Motor neuron (in vitro differentiated cells): ENCODE results near the gene ZBTB7C. TPM values are rescaled to one million over a fixed set of nuclear protein-coding genes. Genes with fewer than 3 reads are reported as not detected.
A peak's percentile ranks its signal among the peaks of the same experiment; 100 is the strongest.

Source experiments
- ATAC-seq, 8 experiments: fragments of 200-7000 bp; cut with Tn5 transposase; replicated peaks in 6 of 8; 2 replicates each; pipeline ENCODE4 v1.8.0; 2021; ENCODE audit warnings: mild to moderate bottlenecking in 8 of 8, moderate library complexity in 8 of 8
- H3K27ac ChIP-seq, 2 donors: fragments of 250-450 bp; sonication (Bioruptor Pico); 2 replicates each; pipeline ENCODE4 v1.9.0; 2021; ENCODE audit warnings: antibody characterized with exemption in 2 of 2, mild to moderate bottlenecking in 2 of 2, moderate library complexity in 1 of 2
- H3K4me1 ChIP-seq, 2 donors: fragments of 250-450 bp; sonication (Bioruptor Pico); replicated peaks in 1 of 2; 2 replicates each; pipeline ENCODE4 v1.6.1; 2021; ENCODE audit warnings: antibody characterized with exemption in 2 of 2, mild to moderate bottlenecking in 2 of 2, moderate library complexity in 1 of 2
- H3K4me3 ChIP-seq, 5 donors: fragments of 250-450 bp; sonication (Bioruptor Pico); 2 replicates each; pipeline ENCODE4 v1.9.0; 2021; ENCODE audit warnings: antibody characterized with exemption in 5 of 5, mild to moderate bottlenecking in 5 of 5, moderate library complexity in 4 of 5
- WGBS, 10 experiments: fragments of 450-650 bp; shearing (Covaris generic); methylation state at CpG; one replicate each; pipeline ENCODE4 v1.0.0; 2022; 5-methylcytosine and 5-hydroxymethylcytosine counted together
- in situ Hi-C, 9 experiments: fragments of 400-800 bp; cut with MboI; loops; one replicate each; pipeline ENCODE4 v1.15.0; 2021; ENCODE audit warnings: low sequenced_read_pairs in 9 of 9, low pct_unique_long_range_greater_than_20kb in 2 of 9; ENCODE audit not compliant: unreplicated experiment in 9 of 9
- total RNA-seq, 8 experiments: library from RNA; unstranded; fragments of 300-600 nt; gene quantifications; 2 replicates each; pipeline versions ENCODE4 v1.2.3 to v1.2.4, GENCODE V29; 2022

The ZBTB7C gene
- total RNA-seq, 8 experiments from 2014 or later: 0.36 to 11.2 (median 3.8) TPM

DNA sequence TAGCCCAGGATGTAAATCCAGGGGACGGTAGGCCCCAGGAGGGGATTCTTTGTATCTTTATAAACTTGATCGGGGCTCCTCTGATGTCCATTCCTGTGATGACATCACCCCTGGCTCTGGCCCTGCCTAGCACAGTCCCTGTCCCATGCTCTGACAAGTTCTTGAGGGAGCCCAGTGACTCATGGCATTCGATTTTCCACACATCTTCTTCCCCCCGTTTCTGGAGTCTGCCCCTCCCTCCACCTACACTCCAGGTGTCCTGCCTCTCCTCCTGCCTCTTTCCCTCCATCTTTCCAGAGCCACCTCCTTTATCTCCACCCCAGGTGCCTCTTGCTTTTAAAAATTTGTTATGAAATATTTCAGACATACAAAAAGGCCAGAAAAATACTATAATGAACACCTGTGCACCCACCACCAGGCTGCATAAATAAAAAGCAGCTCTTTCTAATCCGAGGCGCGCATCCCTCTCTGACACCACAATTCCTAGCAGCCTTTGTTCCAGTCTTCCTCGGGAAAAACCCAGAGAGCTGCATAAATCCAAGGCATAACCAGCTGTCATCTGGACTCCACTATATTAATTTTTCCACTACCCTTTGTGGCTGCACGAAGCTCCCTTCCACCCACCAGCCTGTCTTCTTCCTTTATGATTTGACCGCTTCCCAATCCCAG lies 207.7 kb downstream of the ZBTB7C start:
- peak overlapping the region in 1 of 2 donors; percentile 68 for H3K27ac ChIP-seq
- peak in 6 of 8 experiments; percentile 29 to 87 (median 83) for ATAC-seq
- H3K4me3 ChIP-seq: no peak overlapping the region
- H3K4me1 ChIP-seq: peaks cover 5 to 15% of the 10 kb centered on the region in 2 donors
- in situ Hi-C loops: loop anchor here in 1 of 9 experiments (25.0 kb wide), 2 partner anchors 164 to 236 kb away; no protein-coding TSS in a partner anchor
- 14 to 70% (median 56%) methylated on average over 1 to 6 of the region's 10 CpGs; no CpG with 5 or more reads in 2 of the 10 experiments for WGBS, 10 experiments

DNA sequence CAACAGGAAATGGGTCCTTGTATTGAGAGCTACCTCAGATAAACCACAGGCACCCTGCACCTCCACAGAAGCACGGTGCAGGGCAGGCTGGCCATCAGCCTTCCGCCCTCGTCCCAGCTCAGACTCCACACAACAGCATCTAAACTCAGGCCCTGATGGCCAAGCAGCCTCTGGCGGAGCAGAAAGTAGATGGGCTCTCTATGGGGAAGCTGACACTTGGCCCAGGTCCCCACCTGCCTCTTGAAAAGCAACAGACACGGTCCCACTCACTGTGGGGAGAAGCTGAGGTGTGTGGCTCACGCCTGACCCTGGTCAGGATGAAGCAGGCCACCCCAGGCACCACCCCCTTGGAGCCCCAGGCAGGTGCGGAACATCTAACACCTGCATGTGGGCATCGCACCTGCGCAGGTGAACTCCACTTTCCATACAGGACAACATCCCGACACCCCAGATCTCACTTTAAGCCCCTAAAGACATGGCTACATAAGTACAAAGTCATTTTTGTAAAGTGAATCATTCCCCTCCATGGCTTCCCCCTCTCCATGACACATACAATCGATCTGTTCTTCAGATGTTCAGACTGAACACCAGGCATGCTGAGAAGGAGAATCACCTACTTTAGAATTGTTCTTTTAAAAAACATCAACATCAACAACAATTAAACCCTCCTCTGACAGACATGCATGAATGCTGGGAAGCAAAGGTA lies 208.4 kb downstream of the ZBTB7C start:
- WGBS, 10 experiments: 0 to 92% (median 72%) methylated on average over 1 to 6 of the region's 11 CpGs; no CpG with 5 or more reads in 2 of the 10 experiments
- Histone ChIP-seq H3K27ac (no peak overlapping the region), H3K4me1 (peaks cover 5 to 15% of the 10 kb centered on the region in 2 donors), H3K4me3 (no peak overlapping the region)
- in situ Hi-C loops: loop anchor here in 1 of 9 experiments (25.0 kb wide), 2 partner anchors 163 to 237 kb away; no protein-coding TSS in a partner anchor
- peak in 5 of 8 experiments; percentile 18 to 47 (median 31) for ATAC-seq

DNA sequence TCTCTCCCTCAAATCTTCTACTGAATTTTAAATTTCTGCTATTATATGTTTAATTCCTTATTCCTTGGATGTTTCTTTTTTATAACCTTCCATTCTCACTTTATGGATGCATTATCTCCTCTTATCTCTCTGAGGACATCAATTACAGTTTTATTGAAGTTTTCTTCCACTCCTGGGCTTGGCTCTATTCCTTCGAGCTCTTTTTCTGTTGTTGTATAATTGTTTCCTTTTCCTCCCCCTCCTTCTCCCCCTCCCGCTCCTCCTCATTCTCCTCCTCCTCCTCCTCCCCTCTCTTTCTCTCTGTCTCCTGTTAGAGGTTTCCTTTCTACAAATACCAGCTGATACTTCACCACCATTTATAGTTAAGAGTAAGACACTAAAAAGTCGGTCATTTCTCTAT lies 209.8 kb downstream of the ZBTB7C start:
- WGBS, 10 experiments: 0 to 100% (median 31%) methylated on average over 1 to 2 of the region's 3 CpGs; no CpG with 5 or more reads in 4 of the 10 experiments
- no peak overlapping the region for H3K4me3 ChIP-seq

DNA sequence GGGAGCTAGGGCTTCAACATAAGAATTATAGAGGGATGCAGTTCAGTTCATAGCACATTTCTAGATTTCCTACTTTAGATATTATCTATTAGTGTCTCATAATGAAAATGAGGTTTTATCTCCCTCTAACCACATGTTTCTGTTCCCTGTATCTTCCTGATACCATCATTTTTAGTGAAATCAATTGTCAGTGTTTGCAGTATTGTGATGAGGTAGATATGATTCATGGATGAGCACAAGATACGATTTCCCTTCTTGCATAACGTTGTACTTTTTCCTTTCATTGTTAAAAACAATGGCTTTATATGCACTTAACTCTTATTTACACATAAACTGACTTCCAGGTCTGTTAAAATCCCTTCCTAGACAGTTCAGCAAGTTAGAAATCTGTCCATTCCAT lies 211.4 kb downstream of the ZBTB7C start:
- in situ Hi-C loops: no loop called here

More for the DNA sequence above, 209.8 kb downstream of the ZBTB7C start:
- Histone ChIP-seq H3K4me1 (peaks cover 8 to 16% of the 10 kb centered on the region in 2 donors), H3K27ac (no peak overlapping the region)
- in situ Hi-C loops: no loop called here
- no peak for ATAC-seq

DNA sequence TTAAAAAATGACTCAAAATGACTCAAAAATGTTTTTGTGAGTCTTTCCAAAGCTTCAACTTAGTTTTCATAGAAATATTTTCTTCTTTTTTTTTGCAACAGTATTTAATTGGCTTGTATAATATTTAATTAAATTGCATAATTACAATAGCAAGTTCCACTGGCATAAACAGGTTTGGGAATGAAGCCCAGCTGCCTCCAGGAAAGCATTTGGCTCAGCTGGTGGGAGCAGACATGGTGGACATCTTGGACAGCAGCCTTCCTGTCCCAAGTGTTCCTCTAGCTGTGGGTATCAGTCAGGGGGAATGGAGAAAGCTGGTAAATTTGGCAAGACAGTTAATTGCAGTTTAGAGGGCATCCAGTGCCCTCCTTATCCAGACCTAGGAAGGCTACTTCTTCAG lies 213.4 kb downstream of the ZBTB7C start:
- ATAC-seq: no peak
- Histone ChIP-seq H3K4me1 (peaks cover 10 to 17% of the 10 kb centered on the region in 2 donors), H3K27ac (no peak overlapping the region), H3K4me3 (no peak overlapping the region)
- in situ Hi-C loops: no loop called here

More for the DNA sequence above, 211.4 kb downstream of the ZBTB7C start:
- no peak for ATAC-seq
- H3K27ac ChIP-seq: no peak overlapping the region
- peaks cover 17 to 25% of the 10 kb centered on the region in 2 donors for H3K4me1 ChIP-seq
- H3K4me3 ChIP-seq: no peak overlapping the region
- WGBS, 10 experiments: 0 to 100% (median 47%) methylated on average over 1 to 2 of the region's 2 CpGs; no CpG with 5 or more reads in 1 of the 10 experiments

DNA sequence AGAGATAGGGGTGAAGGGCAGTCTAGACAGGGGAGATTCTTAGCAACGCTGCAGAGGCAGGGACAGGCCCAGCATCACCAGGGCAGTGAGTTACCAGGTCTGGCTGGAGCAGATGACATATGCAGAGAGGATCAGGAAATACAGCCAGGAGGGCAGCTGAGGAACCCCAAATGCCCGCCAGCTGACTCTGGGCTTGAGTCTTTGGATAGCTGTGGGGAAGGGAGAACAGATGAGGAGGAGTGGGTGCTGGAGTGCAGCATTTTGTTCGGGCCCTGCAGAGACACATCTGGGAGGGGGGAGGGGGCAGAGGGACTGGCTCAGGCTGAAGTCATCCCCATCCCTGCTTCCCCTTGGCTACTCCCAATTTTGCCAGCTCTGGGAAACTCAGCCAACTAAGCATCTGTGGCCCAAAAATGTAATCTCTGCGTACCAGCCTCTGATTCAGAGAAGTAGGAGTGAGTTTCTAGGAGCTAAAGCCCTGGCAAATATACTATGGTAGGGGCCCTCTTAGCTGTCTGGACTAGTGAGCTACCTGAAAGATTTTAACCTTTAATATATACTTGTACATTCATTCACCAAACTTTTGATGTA lies 214.5 kb downstream of the ZBTB7C start:
- 0 to 100% (median 57%) methylated on average over 1 to 2 of the region's 4 CpGs; no CpG with 5 or more reads in 5 of the 10 experiments for WGBS, 10 experiments
- ATAC-seq: peak in 6 of 8 experiments; percentile 14 to 51 (median 30)
- no peak overlapping the region for H3K27ac ChIP-seq
- in situ Hi-C loops: no loop called here
- no peak overlapping the region for H3K4me3 ChIP-seq
- H3K4me1 ChIP-seq: peaks cover 10 to 17% of the 10 kb centered on the region in 2 donors

DNA sequence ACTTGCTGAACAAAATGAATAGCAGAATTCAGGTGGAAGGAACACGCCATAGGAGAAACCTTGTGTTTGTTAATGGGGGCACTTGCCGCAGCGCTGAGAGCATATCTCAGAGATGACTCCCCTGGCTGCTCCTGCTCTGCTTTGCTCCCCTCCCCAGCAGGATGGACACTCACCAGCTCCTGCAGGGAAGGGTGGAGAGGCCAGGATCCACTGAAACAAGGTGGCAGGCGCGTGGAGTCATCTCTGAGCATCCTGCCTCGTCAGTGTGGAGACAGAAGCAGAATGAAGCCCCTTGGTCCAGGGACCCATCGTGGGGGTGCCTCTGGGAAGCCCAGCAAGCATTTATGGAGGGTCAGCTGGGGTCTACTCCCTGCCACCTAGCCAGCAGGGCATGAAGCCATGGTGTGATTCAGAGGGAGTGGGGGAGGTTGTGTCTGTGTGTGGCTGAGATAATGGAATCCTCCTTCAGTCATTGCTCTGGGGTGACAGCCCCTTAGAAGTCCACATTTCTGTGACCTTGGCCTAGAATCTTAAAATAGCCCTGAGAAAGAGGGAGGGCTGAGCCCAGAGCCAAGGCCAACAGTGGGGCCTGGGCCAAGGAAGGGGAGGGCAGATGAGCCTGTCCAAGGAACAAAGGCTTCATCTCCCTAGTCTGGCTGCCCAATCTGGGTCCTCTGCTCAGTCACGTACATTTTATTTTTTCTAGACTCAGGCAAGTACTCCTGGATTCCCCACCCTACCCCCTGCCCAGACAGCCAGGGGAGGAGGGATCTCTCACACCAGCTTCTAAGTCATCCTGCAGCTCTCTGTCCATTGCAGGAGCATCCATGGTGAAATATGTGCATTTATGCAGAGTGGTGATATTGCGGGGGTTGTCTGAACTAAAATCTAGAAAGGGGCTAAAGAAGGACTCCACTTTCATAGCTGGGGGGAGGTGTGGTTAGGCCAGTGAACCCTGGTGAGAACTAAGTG lies 215.4 kb downstream of the ZBTB7C start:
- 40 to 100% (median 67%) methylated on average over 1 to 7 of the region's 9 CpGs; no CpG with 5 or more reads in 3 of the 10 experiments for WGBS, 10 experiments
- Histone ChIP-seq H3K4me1 (peaks cover 14 to 17% of the 10 kb centered on the region in 2 donors), H3K4me3 (no peak overlapping the region), H3K27ac (no peak overlapping the region)
- in situ Hi-C loops: no loop called here
- ATAC-seq: peak; percentile 55 to 85 (median 73)

DNA sequence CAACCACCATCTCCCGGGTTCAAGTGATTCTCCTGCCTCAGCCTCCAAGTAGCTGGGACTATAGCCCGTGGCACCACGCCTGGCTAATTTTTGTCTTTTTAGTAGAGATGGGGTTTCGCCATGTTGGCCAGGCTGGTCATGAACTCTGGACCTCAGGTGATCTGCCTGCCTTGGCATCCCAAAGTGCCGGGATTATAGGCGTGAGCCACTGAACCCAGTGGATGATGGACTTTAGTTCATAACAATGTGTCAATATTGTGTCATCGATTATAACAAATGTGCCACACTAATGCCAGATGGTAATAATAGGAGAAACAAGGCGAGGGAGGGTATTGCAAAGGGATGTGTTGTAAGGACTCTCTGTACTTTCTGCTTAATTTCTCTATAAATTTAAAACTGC lies 216.6 kb downstream of the ZBTB7C start:
- peaks cover 17% of the 10 kb centered on the region in 2 donors for H3K4me1 ChIP-seq
- no peak for ATAC-seq
- in situ Hi-C loops: no loop called here
- H3K4me3 ChIP-seq: no peak overlapping the region
- 50 to 100% (median 84%) methylated on average over 1 to 5 of the region's 8 CpGs for WGBS, 10 experiments
- no peak overlapping the region for H3K27ac ChIP-seq

DNA sequence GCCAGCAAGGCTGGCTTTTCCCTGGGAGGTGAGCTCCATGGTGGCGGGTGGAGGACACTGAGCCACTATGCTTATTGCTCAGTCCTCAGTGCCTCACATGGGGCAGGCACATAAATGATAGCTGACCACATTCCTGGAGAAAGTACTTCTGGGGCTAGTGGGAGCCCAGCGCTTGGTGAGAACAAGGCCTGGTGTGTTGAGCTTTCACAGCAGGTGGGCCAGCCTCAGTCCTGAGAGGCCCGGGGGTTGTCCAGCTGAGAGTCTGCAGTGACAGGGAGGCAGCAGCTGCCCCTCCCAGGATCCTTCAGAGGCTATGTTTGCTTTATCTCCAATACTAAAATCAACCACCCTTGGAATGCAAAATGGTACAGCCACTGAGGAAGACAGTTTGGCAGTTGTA lies 217.7 kb downstream of the ZBTB7C start:
- WGBS, 10 experiments: 50 to 100% (median 63%) methylated on average over 1 to 3 of the region's 3 CpGs; no CpG with 5 or more reads in 7 of the 10 experiments
- ATAC-seq: peak in 1 of 8 experiments; percentile 48
- in situ Hi-C loops: no loop called here
- Histone ChIP-seq H3K4me1 (peaks cover 25 to 27% of the 10 kb centered on the region in 2 donors), H3K4me3 (no peak overlapping the region), H3K27ac (no peak overlapping the region)

DNA sequence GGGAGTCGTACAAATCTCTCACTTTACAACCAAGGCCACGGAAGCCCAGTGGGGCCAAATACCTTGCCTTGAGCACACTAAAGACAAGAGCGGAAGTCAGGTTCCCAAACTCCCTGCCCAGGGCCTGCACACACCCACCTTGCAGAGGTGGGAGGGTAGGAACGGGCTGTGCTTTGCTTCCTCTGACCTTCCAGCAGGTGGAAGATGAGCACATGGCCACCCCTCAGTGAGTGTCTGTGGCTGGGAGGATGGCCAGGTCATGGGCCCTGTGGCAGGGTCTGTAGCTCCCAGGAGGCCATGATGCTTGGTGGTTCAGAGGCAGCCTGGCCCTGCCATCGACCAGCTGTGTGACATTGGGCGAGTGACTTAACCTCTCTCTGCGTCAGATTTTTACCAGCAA lies 218.2 kb downstream of the ZBTB7C start:
- in situ Hi-C loops: no loop called here
- WGBS, 10 experiments: 55 to 100% (median 87%) methylated on average over 1 to 3 of the region's 7 CpGs; no CpG with 5 or more reads in 2 of the 10 experiments

DNA sequence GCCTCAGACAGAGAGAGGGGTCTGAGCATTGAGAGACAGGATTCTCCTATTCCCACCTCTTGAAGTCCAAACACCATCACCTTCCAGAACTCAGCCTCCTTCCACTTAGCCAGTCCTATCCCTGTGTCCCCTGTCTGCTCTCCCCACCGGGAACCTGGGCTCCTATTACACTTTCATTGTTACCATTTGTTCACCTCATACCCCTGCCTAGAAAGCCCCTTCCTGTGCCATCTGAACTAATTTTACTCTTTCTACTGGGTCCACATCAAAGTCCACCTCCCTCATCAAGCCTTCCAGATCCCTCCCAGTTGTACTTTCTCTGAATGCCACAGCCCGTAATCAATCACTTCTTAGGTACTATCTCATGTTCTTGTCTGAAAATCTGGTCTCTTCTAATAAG lies 220.6 kb downstream of the ZBTB7C start:
- no peak for ATAC-seq
- in situ Hi-C loops: no loop called here
- H3K4me3 ChIP-seq: no peak overlapping the region
- peaks cover 31 to 41% of the 10 kb centered on the region in 2 donors for H3K4me1 ChIP-seq
- no peak overlapping the region for H3K27ac ChIP-seq
- 71 to 100% (median 89%) methylated on average over 1 to 2 of the region's 2 CpGs; no CpG with 5 or more reads in 4 of the 10 experiments for WGBS, 10 experiments

More for the DNA sequence above, 218.2 kb downstream of the ZBTB7C start:
- no peak for ATAC-seq
- Histone ChIP-seq H3K4me1 (peaks cover 30 to 32% of the 10 kb centered on the region in 2 donors), H3K27ac (no peak overlapping the region), H3K4me3 (no peak overlapping the region)

DNA sequence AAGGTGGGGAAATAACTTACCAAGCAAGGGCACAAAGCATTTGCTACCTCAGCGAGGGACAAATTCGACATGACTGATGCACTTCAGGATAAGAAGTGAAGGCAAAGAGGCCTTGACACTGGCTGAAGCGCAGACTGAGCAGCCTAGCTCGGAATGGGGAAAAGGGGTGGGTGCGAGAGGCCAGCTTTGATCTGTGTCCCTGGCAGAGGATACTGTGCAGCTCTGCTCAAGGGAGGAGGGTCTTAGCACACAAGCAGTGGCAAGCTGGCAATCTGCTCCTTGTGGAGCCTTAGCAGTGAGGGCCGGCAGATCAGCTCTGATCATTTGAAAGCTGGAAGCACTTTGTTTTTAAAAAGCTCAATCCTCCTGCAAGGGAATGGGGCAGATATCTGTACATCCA lies 222.3 kb downstream of the ZBTB7C start:
- ATAC-seq: peak in 5 of 8 experiments; percentile 37 to 50 (median 45)
- WGBS, 10 experiments: 0 to 59% (median 37%) methylated on average over 1 to 5 of the region's 6 CpGs; no CpG with 5 or more reads in 4 of the 10 experiments
- Histone ChIP-seq H3K4me1 (peaks cover 30 to 48% of the 10 kb centered on the region in 2 donors), H3K27ac (peak overlapping the region; percentile 32 to 77), H3K4me3 (no peak overlapping the region)
- in situ Hi-C loops: no loop called here
